Vein endothelial cell (primary cell): ENCODE measurements around the gene PSMB10. TPM values are rescaled to one million over a fixed set of nuclear protein-coding genes. Genes with fewer than 3 reads are reported as not detected.

ENCODE experiments used
- small RNA-seq: library from RNA; depleted of rRNA; stranded (forward); fragments of <200 nt; gene quantifications from one replicate; pipeline ENCODE3, GENCODE V24; 2012
- total RNA-seq: library from RNA; depleted of rRNA; stranded (reverse); fragments of >200 nt; gene quantifications from 2 replicates; pipeline ENCODE4 v1.2.3, GENCODE V29; 2012

The PSMB10 gene
- total RNA-seq, result 31.0 and 46.1 TPM in 2 replicates

DNA sequence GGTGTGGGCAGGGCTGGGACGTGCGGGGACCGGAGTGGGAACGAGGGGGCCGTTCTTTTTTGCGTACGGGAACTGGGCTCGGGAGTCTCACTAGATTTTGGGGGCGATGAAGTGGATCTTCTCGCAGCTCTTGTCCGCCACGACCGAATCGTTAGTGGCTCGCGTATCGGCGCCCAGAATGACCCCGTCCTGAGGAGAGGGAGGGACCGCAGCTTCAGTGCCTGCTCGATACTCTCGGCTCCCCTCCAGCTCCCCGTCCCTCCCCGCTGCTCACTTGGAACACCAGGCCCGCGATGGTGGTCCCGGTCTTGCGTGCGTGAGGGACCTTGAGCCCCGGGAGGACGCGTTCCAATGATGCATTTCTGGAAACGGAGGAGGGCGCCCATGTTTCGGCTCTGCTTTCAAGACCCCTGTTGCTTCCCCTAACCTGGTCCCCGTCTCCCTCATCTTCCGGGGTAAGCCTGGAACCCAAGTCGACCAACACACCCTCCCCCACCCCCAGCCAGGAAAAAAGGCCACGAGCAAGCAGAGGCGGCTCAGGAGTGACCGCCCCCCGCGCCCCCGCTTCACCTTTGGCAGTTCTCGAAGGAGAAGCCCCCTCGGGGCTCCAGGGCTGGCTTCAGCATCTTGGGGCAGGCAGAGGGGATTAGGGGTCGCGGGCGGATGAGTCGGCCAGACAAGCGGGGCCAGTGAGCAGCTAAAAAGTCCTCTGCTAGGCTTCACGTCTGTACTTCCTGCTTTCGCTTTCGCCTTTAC, at the start of gene PSMB10:
Gene PSMB10, minus strand, starts transcription at position 727 of the 756 bp plus-strand sequence. Its CDS starts 101 bp downstream, at position 626.

GRCh38 chr16:67979955-67980678, 43.5 kb upstream of the PSMB10 start, which contains the start of gene DPEP3:
Gene DPEP3 (minus strand): TSS chr16:67980499. CDS start chr16:67980380, 119 bp downstream.

DNA sequence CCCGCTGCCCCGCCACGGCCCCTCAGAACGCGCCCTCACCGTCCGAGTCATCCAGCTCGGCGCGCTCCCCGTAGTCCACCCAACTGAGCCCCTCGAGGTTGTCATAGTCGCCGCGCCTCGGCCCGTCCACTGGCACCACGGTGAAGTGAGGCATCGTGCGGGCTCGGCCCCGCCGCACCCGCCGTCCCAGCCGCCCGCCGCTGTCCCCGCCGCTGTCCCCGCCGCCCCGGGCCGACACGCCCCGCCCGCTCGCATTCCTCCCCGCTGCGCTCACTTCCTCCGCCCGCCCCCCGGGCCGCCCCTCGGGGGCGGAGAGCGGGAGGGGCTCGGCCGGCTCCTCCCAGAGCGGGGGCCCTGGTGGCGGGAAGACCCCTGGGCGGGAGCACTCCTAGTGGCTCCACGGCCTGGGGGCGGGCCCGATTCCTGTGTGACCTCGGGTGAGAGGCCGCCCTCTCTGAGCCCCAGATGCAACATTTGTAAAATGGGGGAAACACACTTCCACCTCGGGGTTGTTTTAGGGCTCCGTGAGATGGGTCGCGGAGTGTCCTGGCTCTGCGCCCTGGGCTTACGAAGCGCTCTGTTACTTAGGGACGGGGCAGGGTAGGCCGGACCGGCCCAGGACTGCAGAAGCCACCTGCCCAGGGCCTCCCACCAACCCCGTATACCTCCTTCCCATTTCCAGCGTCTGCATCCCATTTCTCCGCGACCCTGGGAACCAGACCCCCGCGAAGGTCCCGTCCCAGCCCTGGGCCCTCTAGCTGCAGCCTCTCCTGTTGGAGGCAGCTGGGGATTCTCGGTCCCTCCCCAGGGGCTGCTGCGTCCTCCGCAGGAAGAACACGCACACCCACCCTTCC, 32.0 kb upstream of the PSMB10 start, which contains the start of gene SLC12A4:
Gene SLC12A4, minus strand, starts transcription at position 238 of the 854 bp plus-strand sequence. Its CDS starts 84 bp downstream, at position 154.

DNA sequence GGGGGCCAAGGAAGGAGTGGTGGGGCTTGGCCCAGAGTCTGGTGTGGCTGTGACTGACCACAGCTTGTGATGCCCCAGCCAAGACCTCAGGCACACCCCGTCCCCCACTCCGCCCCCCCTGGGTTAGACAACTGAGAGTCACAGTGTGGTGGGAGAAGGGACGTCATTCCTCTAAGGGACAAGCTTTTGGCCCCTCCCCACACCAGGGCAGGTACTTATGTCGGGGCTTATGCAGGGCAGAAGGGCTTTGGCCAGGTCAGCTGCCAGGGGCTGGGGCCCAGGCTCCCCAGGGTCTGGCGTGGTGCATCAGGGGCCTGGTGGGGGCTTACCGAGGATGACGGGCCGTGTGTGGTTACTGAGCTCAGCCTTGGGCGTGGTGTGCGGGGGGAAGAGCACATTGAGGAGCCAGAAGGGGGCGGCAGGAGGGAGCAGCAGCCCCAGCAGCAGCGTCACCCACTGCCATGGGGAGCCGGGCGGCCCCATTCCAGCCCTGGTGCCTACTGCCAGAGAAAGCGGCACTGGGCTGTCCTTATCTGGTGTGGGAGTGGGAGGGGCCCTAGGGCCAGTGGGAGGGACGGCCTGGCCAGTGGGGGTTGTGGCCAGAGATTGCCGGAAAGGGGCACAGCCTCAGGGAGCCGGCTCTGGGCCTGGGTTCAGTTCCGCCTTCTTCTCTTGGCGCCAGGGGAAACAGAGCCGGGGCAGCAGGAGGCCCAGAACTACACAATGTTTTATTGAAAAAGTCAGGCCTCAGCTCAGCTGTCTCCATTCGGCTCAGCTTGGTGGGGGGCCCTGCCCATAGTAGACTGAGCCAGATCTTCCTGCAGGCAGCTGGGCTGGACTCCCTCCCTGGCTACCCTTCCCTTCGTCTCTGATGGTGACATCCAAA, 7.2 kb upstream of the PSMB10 start, which contains the start of gene LCAT:
Gene LCAT, minus strand, starts transcription at position 502 of the 886 bp plus-strand sequence. Its CDS starts 19 bp downstream, at position 483.

DNA sequence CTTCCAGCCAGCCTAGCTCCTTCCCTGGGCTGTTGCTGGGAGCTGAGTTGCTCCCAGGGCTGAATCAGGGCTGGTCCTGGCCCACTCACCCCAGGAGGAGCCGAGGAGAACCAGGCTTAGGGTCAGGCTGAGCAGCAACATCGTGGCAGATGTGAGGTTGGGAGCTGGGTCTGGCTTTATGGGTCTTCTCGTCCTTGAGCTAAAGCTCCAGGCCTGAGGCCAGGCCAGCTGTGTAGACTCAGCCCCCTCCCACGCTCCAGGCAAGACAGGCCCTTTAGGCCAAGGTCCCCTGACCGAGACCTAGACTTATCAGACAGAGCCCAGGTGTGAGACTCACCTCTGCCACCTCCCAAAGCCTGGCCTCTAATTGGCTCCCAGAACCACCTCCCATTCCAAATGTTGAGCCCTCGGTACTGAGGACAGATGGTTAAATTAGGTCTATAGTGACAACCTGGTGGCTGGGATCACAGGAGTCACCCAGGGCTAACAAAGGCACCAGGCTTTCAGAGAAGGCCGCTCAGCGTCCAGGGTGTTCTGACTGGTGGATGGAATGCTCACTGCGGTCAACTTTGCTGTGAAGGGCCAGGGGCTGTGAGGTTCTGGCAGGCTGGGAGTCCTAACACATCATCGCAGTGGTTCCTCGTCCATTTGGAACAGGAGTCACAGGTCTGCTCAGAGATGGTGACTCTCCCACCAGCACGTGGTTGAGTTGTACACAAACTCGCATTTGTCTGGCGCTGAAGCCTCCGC, 4.8 kb downstream of the PSMB10 start, which contains the start of gene CTRL:
Gene CTRL, minus strand, starts transcription at position 151 of the 750 bp plus-strand sequence. Its CDS starts 10 bp downstream, at position 141.

DNA sequence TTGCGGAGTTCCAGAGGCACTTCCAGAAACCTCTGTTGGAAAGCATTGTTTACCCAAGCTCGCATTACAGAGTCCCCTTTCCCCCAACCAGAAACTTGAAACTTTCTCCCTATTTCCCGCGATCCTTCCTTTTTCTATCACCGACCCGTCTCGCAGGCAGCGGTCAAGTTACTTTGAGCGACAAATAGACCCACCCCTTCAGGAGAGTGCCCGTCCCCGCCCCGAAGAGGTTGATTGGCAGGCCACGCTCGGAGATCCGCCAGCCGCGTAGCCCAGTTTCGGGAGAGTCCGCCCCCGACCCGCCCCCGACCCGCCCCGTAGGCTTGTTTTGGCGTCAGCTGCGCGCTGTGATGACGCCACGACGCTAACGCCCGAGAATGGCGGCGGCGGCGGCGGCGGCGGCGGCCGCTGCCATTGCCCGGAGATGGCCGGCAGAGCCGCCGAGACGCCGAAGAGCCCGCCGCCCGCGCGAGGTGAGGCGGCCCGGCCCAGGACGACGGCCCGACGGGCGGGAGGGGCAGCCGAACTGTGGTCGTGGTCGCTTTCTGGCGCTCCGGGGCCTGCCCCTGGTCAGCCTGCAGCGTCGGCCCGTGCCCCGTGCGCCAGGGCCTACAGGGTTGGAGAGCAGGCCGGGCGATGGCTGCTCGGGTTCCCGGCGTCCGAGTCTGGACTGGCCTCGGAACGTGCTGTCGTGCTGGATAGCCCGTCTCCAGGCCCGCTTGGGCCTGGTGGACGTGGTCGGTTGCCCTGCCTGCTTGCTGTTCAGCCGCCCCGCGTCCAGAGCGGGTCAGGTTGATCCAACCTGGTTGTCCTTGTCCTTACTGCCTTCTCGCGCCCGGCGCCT, 43.5 kb downstream of the PSMB10 start, which contains the start of gene PSKH1:
Gene PSKH1, plus strand, starts transcription at position 356 of the 844 bp plus-strand sequence. CDS start 15,496 bp downstream, outside the sequence.

GRCh38 chr16:67884684-67885083, 52.0 kb downstream of the PSMB10 start, which contains the start of gene NRN1L:
Gene NRN1L (plus strand): TSS chr16:67884885. CDS start chr16:67884904, 19 bp downstream.

Small RNAs within 50 kb of the gene (small RNA-seq; reads per million reads assigned to genes)
- gene NRN1L, result not detected

Other genes starting within 250 kb of the PSMB10 start
- gene GFOD2, start 217.5 kb downstream of the PSMB10 start, total RNA-seq, result 52.3 and 53.9 TPM in 2 replicates
- gene RANBP10, start 130.3 kb downstream of the PSMB10 start, total RNA-seq, result 11.2 and 15.4 TPM in 2 replicates
- gene TSNAXIP1, start 130.0 kb downstream of the PSMB10 start, total RNA-seq, result 0.33 and 0.67 TPM in 2 replicates
- 25.7 and 28.1 TPM in 2 replicates for gene THAP11, start 94.5 kb downstream of the PSMB10 start, total RNA-seq
- gene NUTF2, start 89.9 kb downstream of the PSMB10 start, total RNA-seq, result 258 and 586 TPM in 2 replicates
- 30.4 and 30.5 TPM in 2 replicates for gene CENPT, start 89.2 kb downstream of the PSMB10 start, total RNA-seq
- gene EDC4, start 63.8 kb downstream of the PSMB10 start, total RNA-seq, result 81.1 and 84.6 TPM in 2 replicates
- not detected in 2 replicates for gene NRN1L, start 52.0 kb downstream of the PSMB10 start, total RNA-seq
- gene PSKH1, start 43.6 kb downstream of the PSMB10 start, total RNA-seq, result 21.9 and 26.1 TPM in 2 replicates
- gene CTRL, start 5.0 kb downstream of the PSMB10 start, total RNA-seq, result 0.57 and 0.65 TPM in 2 replicates
- gene LCAT, start 7.3 kb upstream of the PSMB10 start, total RNA-seq, result 4.8 and 5.2 TPM in 2 replicates
- gene SLC12A4, start 31.8 kb upstream of the PSMB10 start, total RNA-seq, result 52.6 and 75.8 TPM in 2 replicates
- not detected in 2 replicates for gene DPEP3, start 43.6 kb upstream of the PSMB10 start, total RNA-seq
- gene DPEP2, start 62.6 kb upstream of the PSMB10 start, total RNA-seq, result under 0.01 and 0.57 TPM in 2 replicates
- not detected in 2 replicates for gene DPEP2NB, start 79.1 kb upstream of the PSMB10 start, total RNA-seq
- gene DDX28, start 86.4 kb upstream of the PSMB10 start, total RNA-seq, result 14.9 and 17.6 TPM in 2 replicates
- gene DUS2, start 86.4 kb upstream of the PSMB10 start, total RNA-seq, result 17.8 and 20.6 TPM in 2 replicates
- gene NFATC3, start 148.5 kb upstream of the PSMB10 start, total RNA-seq, result 35.4 and 35.6 TPM in 2 replicates